Tibial nerve (tissue), 4 donors: ENCODE data around the gene BCL2.

Source experiments
- CTCF ChIP-seq, 5 experiments: fragments of 200-600 bp in 3 of 5; fragments of 450-650 bp in 2 of 5; sonication (generic) in 3 of 5; IDR thresholded peaks; one replicate each; pipeline ENCODE4 v1.5.1; 2016 to 2019; ENCODE audit warnings: antibody characterized with exemption in 5 of 5, mild to moderate bottlenecking in 3 of 5, moderate library complexity in 2 of 5
- EP300 ChIP-seq, 2 donors: sonication (generic); formaldehyde crosslinking; IDR thresholded peaks; one replicate each; pipeline ENCODE4 v1.6.1; 2017; ENCODE audit warnings: antibody characterized with exemption in 2 of 2, mild to moderate bottlenecking in 1 of 2
- POLR2A ChIP-seq, 2 donors: fragments of 450-650 bp; IDR thresholded peaks; one replicate each; pipeline ENCODE4 v1.6.1; 2017; ENCODE audit warnings: antibody characterized with exemption in 2 of 2, mild to moderate bottlenecking in 2 of 2, moderate library complexity in 2 of 2

DNA sequence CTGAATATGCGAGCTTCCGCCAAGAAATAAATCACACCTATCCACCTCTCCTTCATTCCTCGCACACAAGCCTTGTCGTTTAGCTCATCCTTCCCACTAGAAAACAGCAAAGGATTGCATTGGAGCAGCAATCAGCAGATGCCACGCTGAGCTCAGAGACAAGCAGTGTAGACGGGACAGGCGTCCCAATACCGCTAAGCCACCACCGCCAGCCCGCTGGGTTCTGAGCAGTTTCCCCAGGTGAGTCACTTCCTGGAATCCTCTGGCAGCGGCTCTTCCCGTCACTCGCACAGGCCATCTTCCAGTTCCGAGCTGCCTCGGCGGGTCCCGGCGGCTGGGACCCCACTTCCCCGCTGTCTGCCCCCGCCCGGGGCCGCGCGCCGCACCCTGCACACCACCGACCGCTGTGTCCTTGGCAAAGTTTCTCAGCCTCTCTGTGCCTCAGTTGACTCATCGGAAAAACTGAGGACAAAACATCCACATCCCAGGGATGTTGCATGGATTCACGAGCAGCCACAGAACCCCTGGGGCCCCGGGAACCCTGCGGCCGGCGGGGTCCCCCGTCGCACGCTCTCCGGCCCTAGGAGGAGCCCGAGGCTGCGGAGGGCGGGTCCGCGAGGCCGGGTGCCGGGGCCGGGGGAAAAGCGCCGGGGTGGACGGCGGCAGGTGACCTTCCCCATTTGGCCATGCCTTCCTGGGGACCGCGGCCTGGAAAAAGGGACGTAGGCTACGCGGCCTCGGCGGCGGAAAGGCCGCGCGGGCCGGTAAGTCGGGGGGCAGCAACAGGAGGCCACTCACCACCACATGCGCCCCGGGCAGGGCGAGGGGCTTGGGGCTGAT, 46.9 kb upstream of the BCL2 start:
- TF ChIP-seq CTCF (IDR thresholded peaks at IDR 0.05), result no peak
- TF ChIP-seq POLR2A (IDR thresholded peaks at IDR 0.05), result no peak
- no peak for TF ChIP-seq EP300 (IDR thresholded peaks at IDR 0.05)
